GM12892 (cell line): Measurements from ENCODE around the gene FOSL2.

ENCODE experiments used
- DNase-seq: peaks from one replicate; pipeline ENCODE4 v3.0.0; 2011; ENCODE audit not compliant: insufficient read length
- FAIRE-seq: peaks from 2 replicates; lab custom pipeline; 2011; peaks lifted over from hg19 to GRCh38; lab: Jason Lieb, UNC
- POLR2A ChIP-seq: IDR thresholded peaks from 2 replicates; pipeline ENCODE4 v1.6.1; 2011; ENCODE audit warnings: low read depth, low read length, control low read depth
- POLR2AphosphoS5 ChIP-seq: IDR thresholded peaks from 2 replicates; pipeline ENCODE4 v1.6.1; 2011; ENCODE audit warnings: low read depth, low read length, control low read depth
- TAF1 ChIP-seq: IDR thresholded peaks from 2 replicates; pipeline ENCODE4 v1.6.1; 2011; ENCODE audit warnings: low read depth, mild to moderate bottlenecking, control low read depth, low read length, borderline replicate concordance

Gene FOSL2

GRCh38 chr2:28350196-28350595 lies 42.5 kb upstream of the FOSL2 start:
- DNase-seq: no peak
- FAIRE-seq: no peak

GRCh38 chr2:28350791-28351285 lies 41.8 kb upstream of the FOSL2 start:
- DNase-seq: no peak
- no peak for TF ChIP-seq POLR2AphosphoS5
- no peak for FAIRE-seq

More at GRCh38 chr2:28350196-28350595, 42.5 kb upstream of the FOSL2 start:
- TF ChIP-seq TAF1: no peak
- TF ChIP-seq POLR2A: no peak
- TF ChIP-seq POLR2AphosphoS5: no peak

DNA sequence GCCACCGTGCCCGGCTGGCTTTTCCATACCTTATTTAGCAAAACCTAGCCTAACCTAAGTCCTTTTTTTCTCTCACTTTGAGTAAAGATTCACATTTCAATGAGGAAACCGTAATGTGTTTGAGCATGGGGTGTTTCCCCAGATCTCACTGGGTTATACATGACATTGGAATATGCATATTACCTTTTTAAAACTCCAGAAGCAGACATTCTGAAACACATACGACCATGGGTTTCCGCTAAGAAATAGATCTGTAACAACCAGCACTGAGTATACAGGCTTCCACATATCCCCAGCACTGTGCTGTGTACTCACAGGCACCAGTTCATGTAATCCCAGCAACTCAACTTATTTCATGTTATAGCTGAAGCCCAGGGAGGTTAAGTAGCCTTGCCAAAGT lies 41.0 kb upstream of the FOSL2 start:
- FAIRE-seq (no peak), DNase-seq (no peak)
- TF ChIP-seq TAF1: no peak
- no peak for TF ChIP-seq POLR2A
- no peak for TF ChIP-seq POLR2AphosphoS5

GRCh38 chr2:28352104-28352503 lies 40.6 kb upstream of the FOSL2 start:
- TF ChIP-seq POLR2A: no peak
- no peak for TF ChIP-seq TAF1
- no peak for TF ChIP-seq POLR2AphosphoS5
- FAIRE-seq (no peak), DNase-seq (no peak)

- TF ChIP-seq TAF1: no peak
- no peak for TF ChIP-seq POLR2AphosphoS5
- no peak for TF ChIP-seq POLR2A
- DNase-seq (no peak), FAIRE-seq (no peak)
These were observed 40.0 kb upstream of the FOSL2 start for GRCh38 chr2:28352610-28353195.

DNA sequence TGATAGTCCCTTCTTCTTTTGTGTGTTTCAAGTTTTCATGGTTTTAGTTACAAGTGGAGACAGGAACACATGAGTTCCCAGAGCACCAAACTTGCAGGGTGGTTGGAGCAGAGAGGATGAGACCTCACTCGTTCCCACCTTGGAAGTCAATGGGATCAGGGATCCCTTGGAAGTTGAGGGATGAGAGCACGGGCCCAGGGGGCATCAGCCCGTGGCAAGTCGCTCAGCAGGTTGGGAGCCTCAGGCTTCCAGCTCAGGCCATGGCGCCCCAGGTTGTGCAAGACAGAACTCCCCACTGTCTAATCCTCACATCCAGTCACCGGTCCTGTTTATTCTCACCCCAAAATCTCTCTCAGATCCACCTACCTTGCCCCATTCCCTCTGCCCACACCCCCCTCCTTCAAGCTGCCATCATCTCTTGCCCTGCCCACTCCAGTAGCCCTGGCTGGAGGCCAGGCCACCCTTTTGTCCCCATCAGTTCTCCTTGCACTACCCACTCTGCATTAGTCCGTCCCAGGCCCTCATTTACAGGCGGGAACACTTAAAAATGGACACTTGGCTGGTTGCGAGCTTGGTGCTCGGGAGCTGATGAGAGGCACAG lies 37.6 kb upstream of the FOSL2 start:
- FAIRE-seq (no peak), DNase-seq (no peak)
- TF ChIP-seq TAF1 (no peak), POLR2AphosphoS5 (no peak), POLR2A (no peak)

- DNase-seq: no peak
- FAIRE-seq: no peak
- TF ChIP-seq TAF1 (no peak), POLR2AphosphoS5 (no peak), POLR2A (no peak)
These were observed 37.0 kb upstream of the FOSL2 start for GRCh38 chr2:28355521-28356094.

GRCh38 chr2:28356095-28356911 lies 36.4 kb upstream of the FOSL2 start:
- TF ChIP-seq TAF1 (no peak), POLR2A (no peak), POLR2AphosphoS5 (no peak)
- FAIRE-seq (no peak), DNase-seq (no peak)

DNA sequence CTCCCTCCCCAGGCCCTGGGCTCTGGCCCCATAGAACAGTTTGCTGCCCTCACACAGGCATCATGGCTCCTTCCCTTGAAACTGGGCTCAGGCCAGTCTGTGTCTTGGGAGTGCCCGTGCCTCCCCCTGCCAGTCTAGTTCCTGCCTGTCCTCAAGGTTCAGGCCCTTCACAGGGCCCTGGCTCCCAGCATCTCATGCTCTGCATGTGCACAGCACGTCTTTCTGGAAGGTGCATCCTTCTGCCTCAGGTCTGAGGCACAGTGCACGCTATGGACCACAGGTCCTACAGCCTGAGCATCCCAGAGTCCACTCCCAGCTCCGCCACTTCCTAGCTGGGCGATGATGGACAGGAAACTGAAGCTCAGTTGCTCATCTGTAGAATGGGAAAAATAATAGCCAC lies 35.6 kb upstream of the FOSL2 start:
- no peak for TF ChIP-seq TAF1
- no peak for TF ChIP-seq POLR2A
- no peak for TF ChIP-seq POLR2AphosphoS5
- DNase-seq (no peak), FAIRE-seq (no peak)

- TF ChIP-seq POLR2A: no peak
- no peak for TF ChIP-seq TAF1
- TF ChIP-seq POLR2AphosphoS5: no peak
- DNase-seq (no peak), FAIRE-seq (no peak)
These were observed 34.5 kb upstream of the FOSL2 start for GRCh38 chr2:28357948-28358667.
